Keratinocyte (primary cell): ENCODE measurements around the gene RAF1. TPM values are rescaled to one million over a fixed set of nuclear protein-coding genes. Genes with fewer than 3 reads are reported as not detected.
"Not testable (repeated sequence)": the region's sequence is repeated elsewhere in the genome, so short reads cannot be mapped to it uniquely, and the experiment has no call there.

Experiments used
- DNase-seq: peaks from one replicate; pipeline ENCODE4 v3.0.0-alpha.2; 2011; ENCODE audit warnings: low read depth, missing footprints, low spot score
- FAIRE-seq: peaks from 2 replicates; lab custom pipeline; 2011; peaks lifted over from hg19 to GRCh38; lab: Jason Lieb, UNC
- H2AFZ ChIP-seq: 2 replicates; pipeline ENCODE4 v1.6.0; 2012; ENCODE audit warnings: low read length, control low read depth, inconsistent platforms; ENCODE audit not compliant: control insufficient read depth
- H3K27ac ChIP-seq: 2 replicates; pipeline ENCODE4 v1.5.1; 2011; ENCODE audit warnings: low read length; ENCODE audit not compliant: control insufficient read depth, insufficient read depth
- H3K27me3 ChIP-seq: 3 replicates; pipeline ENCODE4 v1.6.0; 2011; ENCODE audit warnings: low read length; ENCODE audit not compliant: control insufficient read depth, insufficient read depth; ENCODE audit errors: extremely low read depth
- H3K36me3 ChIP-seq, 2 experiments: 2 replicates in 1 of 2; 3 replicates in 1 of 2; pipeline ENCODE4 v1.5.1; 2011; ENCODE audit warnings: low read length in 2 of 2, mild to moderate bottlenecking in 1 of 2; ENCODE audit not compliant: control insufficient read depth in 2 of 2, insufficient read depth in 2 of 2; ENCODE audit errors: extremely low read depth in 1 of 2
- H3K4me1 ChIP-seq: 3 replicates; pipeline ENCODE4 v1.5.1; 2011; ENCODE audit warnings: low read length; ENCODE audit not compliant: control insufficient read depth, insufficient read depth; ENCODE audit errors: extremely low read depth
- H3K4me2 ChIP-seq: 3 replicates; pipeline ENCODE4 v1.6.0; 2011; ENCODE audit warnings: low read depth, low read length; ENCODE audit not compliant: control insufficient read depth, insufficient read depth; ENCODE audit errors: extremely low read depth
- H3K4me3 ChIP-seq, 3 experiments: fragments of 200-600 bp in 1 of 3; sonication (generic) in 1 of 3; 2 replicates in 2 of 3; 3 replicates in 1 of 3; pipeline ENCODE4 v1.5.1; 2011 to 2016; ENCODE audit warnings: low read length in 3 of 3, mild to moderate bottlenecking in 3 of 3, control low read depth in 2 of 3, inconsistent platforms in 1 of 3, low read depth in 1 of 3, mixed read lengths in 1 of 3, mixed run types in 1 of 3, moderate library complexity in 1 of 3; ENCODE audit not compliant: control insufficient read depth in 2 of 3, insufficient read depth in 2 of 3; ENCODE audit errors: extremely low read depth in 1 of 3
- H3K79me2 ChIP-seq: 2 replicates; pipeline ENCODE4 v1.6.0; 2012; ENCODE audit warnings: low read length; ENCODE audit not compliant: control insufficient read depth, insufficient read depth
- H3K9ac ChIP-seq: 3 replicates; pipeline ENCODE4 v1.6.0; 2011; ENCODE audit warnings: low read length; ENCODE audit not compliant: control insufficient read depth, insufficient read depth; ENCODE audit errors: extremely low read depth
- H3K9me1 ChIP-seq: 3 replicates; pipeline ENCODE4 v1.6.0; 2011; ENCODE audit warnings: low read length; ENCODE audit not compliant: control insufficient read depth, insufficient read depth; ENCODE audit errors: extremely low read depth
- H3K9me3 ChIP-seq: 2 replicates; pipeline ENCODE4 v1.5.1; 2012; ENCODE audit warnings: low read depth, low read length; ENCODE audit not compliant: control insufficient read depth
- H4K20me1 ChIP-seq: 3 replicates; pipeline ENCODE4 v1.6.0; 2011; ENCODE audit warnings: low read length; ENCODE audit not compliant: control insufficient read depth, insufficient read depth; ENCODE audit errors: extremely low read depth
- EZH2 ChIP-seq: IDR thresholded peaks from one replicate; pipeline ENCODE4 v1.6.1; 2012; ENCODE audit warnings: inconsistent platforms, mild to moderate bottlenecking, low read length, moderate library complexity
- dilution Hi-C: fragments of 300-500 bp; cut with MboI; formaldehyde crosslinking; loops from one replicate; pipeline ENCODE4 v1.7.0; 2020; ENCODE audit warnings: low sequenced_read_pairs; ENCODE audit not compliant: extremely low pct_ligation_motif_present
- polyA plus RNA-seq, 5 experiments: library from polyadenylated mRNA; depleted of rRNA in 3 of 5; stranded (reverse) in 3 of 5; stranded (forward) in 1 of 5; unstranded in 1 of 5; fragments of >200 nt; gene quantifications; 1 replicate in 1 of 5; 2 replicates in 3 of 5; 3 replicates in 1 of 5; pipeline versions ENCODE4 v1.2.1 to v1.2.3, GENCODE V29; 2011 to 2012; ENCODE audit warnings: missing spikeins in 2 of 5, low read depth in 1 of 5, low replicate concordance in 1 of 5
- TF ChIP-seq, protein P1 (sequence below), 3 experiments: IDR thresholded peaks in 1 of 3; conservative IDR thresholded peaks in 1 of 3; optimal IDR thresholded peaks in 1 of 3; 2 replicates in 2 of 3; 3 replicates in 1 of 3; pipeline versions ENCODE3 to v1.5.1; 2011; ENCODE audit warnings: low read length in 3 of 3, mild to moderate bottlenecking in 3 of 3, moderate library complexity in 2 of 3, control low read depth in 1 of 3, inconsistent platforms in 1 of 3; ENCODE audit not compliant: insufficient read depth in 2 of 3; ENCODE audit errors: extremely low read depth in 1 of 3

Gene RAF1
- polyA plus RNA-seq, 1 donor (not counting 4 experiments of a cell fraction or from before 2014, with no cell fraction given): 80.1 TPM

DNA sequence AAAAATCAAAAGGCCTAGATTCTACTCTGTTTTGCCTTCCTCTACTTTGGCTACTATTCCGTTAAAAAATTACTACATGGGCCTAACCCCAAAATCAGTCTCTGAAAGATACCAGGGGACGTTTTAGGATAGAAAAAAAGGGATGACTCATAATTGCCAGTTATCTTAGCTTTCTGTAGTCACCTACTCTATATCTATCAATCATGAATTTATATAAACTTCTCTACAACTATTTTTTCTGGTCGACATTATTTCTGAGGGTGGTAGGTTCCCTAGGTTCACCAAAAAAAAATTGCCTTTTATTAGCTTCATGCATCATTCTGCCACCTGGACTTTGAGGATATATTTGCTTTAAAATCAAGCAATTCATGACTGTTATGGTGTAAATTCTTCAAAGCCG lies 36.5 kb downstream of the RAF1 start:
- TF ChIP-seq EZH2: no peak
- TF ChIP-seq, protein P1, sequence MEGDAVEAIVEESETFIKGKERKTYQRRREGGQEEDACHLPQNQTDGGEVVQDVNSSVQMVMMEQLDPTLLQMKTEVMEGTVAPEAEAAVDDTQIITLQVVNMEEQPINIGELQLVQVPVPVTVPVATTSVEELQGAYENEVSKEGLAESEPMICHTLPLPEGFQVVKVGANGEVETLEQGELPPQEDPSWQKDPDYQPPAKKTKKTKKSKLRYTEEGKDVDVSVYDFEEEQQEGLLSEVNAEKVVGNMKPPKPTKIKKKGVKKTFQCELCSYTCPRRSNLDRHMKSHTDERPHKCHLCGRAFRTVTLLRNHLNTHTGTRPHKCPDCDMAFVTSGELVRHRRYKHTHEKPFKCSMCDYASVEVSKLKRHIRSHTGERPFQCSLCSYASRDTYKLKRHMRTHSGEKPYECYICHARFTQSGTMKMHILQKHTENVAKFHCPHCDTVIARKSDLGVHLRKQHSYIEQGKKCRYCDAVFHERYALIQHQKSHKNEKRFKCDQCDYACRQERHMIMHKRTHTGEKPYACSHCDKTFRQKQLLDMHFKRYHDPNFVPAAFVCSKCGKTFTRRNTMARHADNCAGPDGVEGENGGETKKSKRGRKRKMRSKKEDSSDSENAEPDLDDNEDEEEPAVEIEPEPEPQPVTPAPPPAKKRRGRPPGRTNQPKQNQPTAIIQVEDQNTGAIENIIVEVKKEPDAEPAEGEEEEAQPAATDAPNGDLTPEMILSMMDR (optimal IDR thresholded peaks at IDR 0.05 in 1 of 3, IDR thresholded peaks at IDR 0.05 in 1 of 3, conservative IDR thresholded peaks at IDR 0.05 in 1 of 3; ENCODE audit: extremely low read depth in 1 of 3, insufficient read depth in 2 of 3, low read length in 3 of 3): no peak
- no peak overlapping the region for H3K4me3 ChIP-seq
- H3K27me3 ChIP-seq: no peaks in the 10 kb centered on the region
- peaks cover 7% of the 10 kb centered on the region for H4K20me1 ChIP-seq
- H3K9ac ChIP-seq: no peak overlapping the region
- FAIRE-seq: no peak
- no peak overlapping the region for H3K4me2 ChIP-seq
- no peak overlapping the region for H3K27ac ChIP-seq
- H3K36me3 ChIP-seq: no peaks in the 10 kb centered on the region
- H3K4me1 ChIP-seq: no peaks in the 10 kb centered on the region
- dilution Hi-C loops: no loop called here
- no peaks in the 10 kb centered on the region for H3K9me3 ChIP-seq
- no peak for DNase-seq
- no peak overlapping the region for H2AFZ ChIP-seq
- H3K9me1 ChIP-seq: peaks cover 2% of the 10 kb centered on the region
- peaks cover 93% of the 10 kb centered on the region for H3K79me2 ChIP-seq

DNA sequence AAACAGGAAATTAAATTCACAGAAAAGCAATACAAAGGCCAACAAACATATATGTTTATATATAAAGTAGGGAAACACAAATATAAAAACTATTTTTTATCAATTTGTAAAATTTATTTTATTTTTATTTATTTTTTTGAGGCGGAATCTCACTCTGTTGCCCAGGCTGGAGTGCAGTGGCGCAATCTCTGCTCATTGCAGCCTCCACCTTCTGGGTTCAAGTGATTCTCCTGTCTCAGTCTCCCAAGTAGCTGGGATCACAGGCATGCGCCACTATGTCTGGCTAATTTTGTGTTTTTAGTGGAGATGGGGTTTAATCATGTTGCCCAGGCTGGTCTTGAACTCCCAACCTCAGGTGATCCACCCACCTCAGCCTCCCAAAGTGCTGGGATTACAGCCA lies 39.0 kb downstream of the RAF1 start:
- H4K20me1 ChIP-seq, H3K27me3 ChIP-seq, H3K27ac ChIP-seq, H3K9me1 ChIP-seq, FAIRE-seq, DNase-seq, H3K9ac ChIP-seq, H3K36me3 ChIP-seq, H3K9me3 ChIP-seq, H3K4me3 ChIP-seq, H3K4me2 ChIP-seq, dilution Hi-C loops, H3K4me1 ChIP-seq, H2AFZ ChIP-seq: not testable (repeated sequence)
- peaks cover 91% of the 10 kb centered on the region for H3K79me2 ChIP-seq

DNA sequence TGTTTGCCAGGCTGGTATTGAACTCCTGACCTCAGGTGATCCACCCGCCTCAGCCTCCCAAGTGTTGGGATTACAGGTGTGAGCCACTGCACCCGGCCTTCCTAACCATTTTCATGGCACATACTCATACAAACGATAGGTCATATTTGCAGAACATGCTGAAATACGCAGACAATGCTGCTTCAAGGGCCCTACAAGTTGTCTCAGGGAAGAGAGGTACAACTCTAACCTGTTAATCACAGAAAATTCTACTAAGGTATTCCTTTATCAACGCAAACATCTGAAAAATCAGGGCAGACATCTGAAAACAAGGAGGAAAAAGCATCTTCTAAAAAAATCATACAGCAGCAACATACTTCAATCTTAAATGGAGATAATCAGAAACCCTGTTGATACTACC lies 39.9 kb downstream of the RAF1 start:
- peaks cover 9% of the 10 kb centered on the region for H4K20me1 ChIP-seq
- H2AFZ ChIP-seq: no peak overlapping the region
- FAIRE-seq (no peak), DNase-seq (no peak)
- no peaks in the 10 kb centered on the region for H3K4me1 ChIP-seq
- TF ChIP-seq, protein P1 (optimal IDR thresholded peaks at IDR 0.05 in 1 of 3, IDR thresholded peaks at IDR 0.05 in 1 of 3, conservative IDR thresholded peaks at IDR 0.05 in 1 of 3; ENCODE audit: extremely low read depth in 1 of 3, insufficient read depth in 2 of 3, low read length in 3 of 3): no peak
- no peak for TF ChIP-seq EZH2
- dilution Hi-C loops: no loop called here
- no peaks in the 10 kb centered on the region for H3K36me3 ChIP-seq
- H3K4me2 ChIP-seq: no peak overlapping the region
- no peak overlapping the region for H3K27ac ChIP-seq
- no peak overlapping the region for H3K4me3 ChIP-seq
- peaks cover 89% of the 10 kb centered on the region for H3K79me2 ChIP-seq
- no peak overlapping the region for H3K9ac ChIP-seq
- no peaks in the 10 kb centered on the region for H3K9me1 ChIP-seq
- H3K27me3 ChIP-seq: no peaks in the 10 kb centered on the region
- H3K9me3 ChIP-seq: no peaks in the 10 kb centered on the region
